Keratinocyte (primary cell): ENCODE results near the gene TTC28. TPM values are rescaled to one million over a fixed set of nuclear protein-coding genes. Genes with fewer than 3 reads are reported as not detected.

Experiments
- DNase-seq: peaks from one replicate; pipeline ENCODE4 v3.0.0-alpha.2; 2011; ENCODE audit warnings: low read depth, missing footprints, low spot score
- FAIRE-seq: peaks from 2 replicates; lab custom pipeline; 2011; peaks lifted over from hg19 to GRCh38; lab: Jason Lieb, UNC
- H2AFZ ChIP-seq: 2 replicates; pipeline ENCODE4 v1.6.0; 2012; ENCODE audit warnings: low read length, control low read depth, inconsistent platforms; ENCODE audit not compliant: control insufficient read depth
- H3K27ac ChIP-seq: 2 replicates; pipeline ENCODE4 v1.5.1; 2011; ENCODE audit warnings: low read length; ENCODE audit not compliant: control insufficient read depth, insufficient read depth
- H3K27me3 ChIP-seq: 3 replicates; pipeline ENCODE4 v1.6.0; 2011; ENCODE audit warnings: low read length; ENCODE audit not compliant: control insufficient read depth, insufficient read depth; ENCODE audit errors: extremely low read depth
- H3K36me3 ChIP-seq, 2 experiments: 2 replicates in 1 of 2; 3 replicates in 1 of 2; pipeline ENCODE4 v1.5.1; 2011; ENCODE audit warnings: low read length in 2 of 2, mild to moderate bottlenecking in 1 of 2; ENCODE audit not compliant: control insufficient read depth in 2 of 2, insufficient read depth in 2 of 2; ENCODE audit errors: extremely low read depth in 1 of 2
- H3K4me1 ChIP-seq: 3 replicates; pipeline ENCODE4 v1.5.1; 2011; ENCODE audit warnings: low read length; ENCODE audit not compliant: control insufficient read depth, insufficient read depth; ENCODE audit errors: extremely low read depth
- H3K4me2 ChIP-seq: 3 replicates; pipeline ENCODE4 v1.6.0; 2011; ENCODE audit warnings: low read depth, low read length; ENCODE audit not compliant: control insufficient read depth, insufficient read depth; ENCODE audit errors: extremely low read depth
- H3K4me3 ChIP-seq, 3 experiments: fragments of 200-600 bp in 1 of 3; sonication (generic) in 1 of 3; 2 replicates in 2 of 3; 3 replicates in 1 of 3; pipeline ENCODE4 v1.5.1; 2011 to 2016; ENCODE audit warnings: low read length in 3 of 3, mild to moderate bottlenecking in 3 of 3, control low read depth in 2 of 3, inconsistent platforms in 1 of 3, low read depth in 1 of 3, mixed read lengths in 1 of 3, mixed run types in 1 of 3, moderate library complexity in 1 of 3; ENCODE audit not compliant: control insufficient read depth in 2 of 3, insufficient read depth in 2 of 3; ENCODE audit errors: extremely low read depth in 1 of 3
- H3K79me2 ChIP-seq: 2 replicates; pipeline ENCODE4 v1.6.0; 2012; ENCODE audit warnings: low read length; ENCODE audit not compliant: control insufficient read depth, insufficient read depth
- H3K9ac ChIP-seq: 3 replicates; pipeline ENCODE4 v1.6.0; 2011; ENCODE audit warnings: low read length; ENCODE audit not compliant: control insufficient read depth, insufficient read depth; ENCODE audit errors: extremely low read depth
- H3K9me1 ChIP-seq: 3 replicates; pipeline ENCODE4 v1.6.0; 2011; ENCODE audit warnings: low read length; ENCODE audit not compliant: control insufficient read depth, insufficient read depth; ENCODE audit errors: extremely low read depth
- H3K9me3 ChIP-seq: 2 replicates; pipeline ENCODE4 v1.5.1; 2012; ENCODE audit warnings: low read depth, low read length; ENCODE audit not compliant: control insufficient read depth
- H4K20me1 ChIP-seq: 3 replicates; pipeline ENCODE4 v1.6.0; 2011; ENCODE audit warnings: low read length; ENCODE audit not compliant: control insufficient read depth, insufficient read depth; ENCODE audit errors: extremely low read depth
- EZH2 ChIP-seq: IDR thresholded peaks from one replicate; pipeline ENCODE4 v1.6.1; 2012; ENCODE audit warnings: inconsistent platforms, mild to moderate bottlenecking, low read length, moderate library complexity
- dilution Hi-C: fragments of 300-500 bp; cut with MboI; formaldehyde crosslinking; loops from one replicate; pipeline ENCODE4 v1.7.0; 2020; ENCODE audit warnings: low sequenced_read_pairs; ENCODE audit not compliant: extremely low pct_ligation_motif_present
- polyA plus RNA-seq, 5 experiments: library from polyadenylated mRNA; depleted of rRNA in 3 of 5; stranded (reverse) in 3 of 5; stranded (forward) in 1 of 5; unstranded in 1 of 5; fragments of >200 nt; gene quantifications; 1 replicate in 1 of 5; 2 replicates in 3 of 5; 3 replicates in 1 of 5; pipeline versions ENCODE4 v1.2.1 to v1.2.3, GENCODE V29; 2011 to 2012; ENCODE audit warnings: missing spikeins in 2 of 5, low read depth in 1 of 5, low replicate concordance in 1 of 5
- TF ChIP-seq, protein P1 (sequence below), 3 experiments: IDR thresholded peaks in 1 of 3; conservative IDR thresholded peaks in 1 of 3; optimal IDR thresholded peaks in 1 of 3; 2 replicates in 2 of 3; 3 replicates in 1 of 3; pipeline versions ENCODE3 to v1.5.1; 2011; ENCODE audit warnings: low read length in 3 of 3, mild to moderate bottlenecking in 3 of 3, moderate library complexity in 2 of 3, control low read depth in 1 of 3, inconsistent platforms in 1 of 3; ENCODE audit not compliant: insufficient read depth in 2 of 3; ENCODE audit errors: extremely low read depth in 1 of 3

The TTC28 gene
- polyA plus RNA-seq, 1 donor (not counting 4 experiments of a cell fraction or from before 2014, with no cell fraction given) = 0.66 TPM

DNA sequence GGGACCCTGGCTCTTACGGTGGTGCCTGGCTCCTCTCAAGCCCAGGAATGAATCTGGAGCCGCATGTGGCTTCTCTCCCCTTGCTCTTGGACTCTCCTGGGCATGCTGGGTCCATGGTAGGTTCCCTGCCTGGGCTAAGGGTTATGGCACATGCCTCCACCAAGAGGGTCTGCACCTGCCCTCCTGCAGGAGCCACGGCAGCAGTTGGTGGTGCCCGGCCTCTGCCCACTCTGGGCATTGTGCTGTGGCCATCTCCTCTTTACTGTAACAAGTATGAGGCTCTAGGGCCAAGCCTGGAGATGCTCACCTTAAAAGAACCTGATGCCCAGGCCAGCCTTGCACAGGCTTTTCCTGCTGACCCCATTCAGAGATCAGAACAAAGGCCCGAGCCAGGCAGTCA, 656.6 kb downstream of the TTC28 start:
- Histone ChIP-seq H4K20me1 (no peaks in the 10 kb centered on the region), H3K27ac (no peak overlapping the region), H3K9me1 (no peaks in the 10 kb centered on the region), H2AFZ (no peak overlapping the region), H3K4me3 (no peak overlapping the region), H3K27me3 (peaks cover 5% of the 10 kb centered on the region), H3K9ac (no peak overlapping the region), H3K9me3 (no peaks in the 10 kb centered on the region), H3K36me3 (no peaks in the 10 kb centered on the region), H3K4me1 (peaks cover 2% of the 10 kb centered on the region), H3K79me2 (no peaks in the 10 kb centered on the region), H3K4me2 (no peak overlapping the region)
- no peak for TF ChIP-seq EZH2
- TF ChIP-seq, protein P1, sequence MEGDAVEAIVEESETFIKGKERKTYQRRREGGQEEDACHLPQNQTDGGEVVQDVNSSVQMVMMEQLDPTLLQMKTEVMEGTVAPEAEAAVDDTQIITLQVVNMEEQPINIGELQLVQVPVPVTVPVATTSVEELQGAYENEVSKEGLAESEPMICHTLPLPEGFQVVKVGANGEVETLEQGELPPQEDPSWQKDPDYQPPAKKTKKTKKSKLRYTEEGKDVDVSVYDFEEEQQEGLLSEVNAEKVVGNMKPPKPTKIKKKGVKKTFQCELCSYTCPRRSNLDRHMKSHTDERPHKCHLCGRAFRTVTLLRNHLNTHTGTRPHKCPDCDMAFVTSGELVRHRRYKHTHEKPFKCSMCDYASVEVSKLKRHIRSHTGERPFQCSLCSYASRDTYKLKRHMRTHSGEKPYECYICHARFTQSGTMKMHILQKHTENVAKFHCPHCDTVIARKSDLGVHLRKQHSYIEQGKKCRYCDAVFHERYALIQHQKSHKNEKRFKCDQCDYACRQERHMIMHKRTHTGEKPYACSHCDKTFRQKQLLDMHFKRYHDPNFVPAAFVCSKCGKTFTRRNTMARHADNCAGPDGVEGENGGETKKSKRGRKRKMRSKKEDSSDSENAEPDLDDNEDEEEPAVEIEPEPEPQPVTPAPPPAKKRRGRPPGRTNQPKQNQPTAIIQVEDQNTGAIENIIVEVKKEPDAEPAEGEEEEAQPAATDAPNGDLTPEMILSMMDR (optimal IDR thresholded peaks at IDR 0.05 in 1 of 3, IDR thresholded peaks at IDR 0.05 in 1 of 3, conservative IDR thresholded peaks at IDR 0.05 in 1 of 3; ENCODE audit: extremely low read depth in 1 of 3, insufficient read depth in 2 of 3, low read length in 3 of 3) = no peak
- dilution Hi-C loops = no loop called here
- DNase-seq (no peak), FAIRE-seq (no peak)

GRCh38 chr22:28021998-28022660, 657.5 kb downstream of the TTC28 start:
- no peaks in the 10 kb centered on the region for H3K79me2 ChIP-seq
- peaks cover 2% of the 10 kb centered on the region for H3K4me1 ChIP-seq
- no peak for TF ChIP-seq EZH2
- TF ChIP-seq, protein P1 (optimal IDR thresholded peaks at IDR 0.05 in 1 of 3, IDR thresholded peaks at IDR 0.05 in 1 of 3, conservative IDR thresholded peaks at IDR 0.05 in 1 of 3; ENCODE audit: extremely low read depth in 1 of 3, insufficient read depth in 2 of 3, low read length in 3 of 3) = no peak
- H3K4me2 ChIP-seq = no peak overlapping the region
- no peaks in the 10 kb centered on the region for H4K20me1 ChIP-seq
- no peaks in the 10 kb centered on the region for H3K36me3 ChIP-seq
- no peak overlapping the region for H2AFZ ChIP-seq
- no peaks in the 10 kb centered on the region for H3K9me3 ChIP-seq
- FAIRE-seq (no peak), DNase-seq (no peak)
- no peak overlapping the region for H3K27ac ChIP-seq
- H3K9ac ChIP-seq = no peak overlapping the region
- no peaks in the 10 kb centered on the region for H3K9me1 ChIP-seq
- H3K4me3 ChIP-seq = no peak overlapping the region
- peaks cover 5% of the 10 kb centered on the region for H3K27me3 ChIP-seq
- dilution Hi-C loops = no loop called here
